ENCODE measurements around the gene CASTOR2. TPM values are rescaled to one million over a fixed set of nuclear protein-coding genes. Genes with fewer than 3 reads are reported as not detected.

CASTOR2 gene
- total RNA-seq, 4 donors from 2014 or later = 5.7 to 10.5 (median 10.2) TPM

DNA sequence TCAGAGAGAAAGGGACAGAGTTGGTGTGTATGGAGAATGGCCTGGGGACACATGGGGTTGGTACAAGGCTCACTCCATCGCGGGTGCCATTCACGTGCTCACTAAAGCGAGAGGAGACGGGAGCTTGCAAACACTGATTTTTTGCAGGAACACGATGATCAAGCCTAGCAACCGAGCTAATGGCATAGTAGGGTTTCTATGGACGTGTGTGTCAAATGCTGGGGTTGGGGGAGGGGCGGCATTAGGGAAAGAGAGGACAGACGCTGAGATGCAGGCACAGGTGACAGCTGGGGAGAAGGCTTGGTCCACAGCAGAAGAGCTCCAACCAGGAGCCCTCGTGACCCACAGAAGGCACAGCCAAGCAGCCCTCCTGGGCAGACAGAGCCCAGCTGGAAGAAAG, 75.2 kb downstream of the CASTOR2 start:
- Histone ChIP-seq H3K4me3 (replicated peaks in 1 of 3) (no peak overlapping the region), H3K36me3 (peaks cover 8% of the 10 kb centered on the region in 2 donors), H3K9me3 (no peaks in the 10 kb centered on the region), H3K27me3 (no peaks in the 10 kb centered on the region), H3K27ac (no peak overlapping the region), H3K4me1 (no peaks in the 10 kb centered on the region)
- TF ChIP-seq POLR2A (IDR thresholded peaks at IDR 0.05) = no peak
- TF ChIP-seq, protein P1, sequence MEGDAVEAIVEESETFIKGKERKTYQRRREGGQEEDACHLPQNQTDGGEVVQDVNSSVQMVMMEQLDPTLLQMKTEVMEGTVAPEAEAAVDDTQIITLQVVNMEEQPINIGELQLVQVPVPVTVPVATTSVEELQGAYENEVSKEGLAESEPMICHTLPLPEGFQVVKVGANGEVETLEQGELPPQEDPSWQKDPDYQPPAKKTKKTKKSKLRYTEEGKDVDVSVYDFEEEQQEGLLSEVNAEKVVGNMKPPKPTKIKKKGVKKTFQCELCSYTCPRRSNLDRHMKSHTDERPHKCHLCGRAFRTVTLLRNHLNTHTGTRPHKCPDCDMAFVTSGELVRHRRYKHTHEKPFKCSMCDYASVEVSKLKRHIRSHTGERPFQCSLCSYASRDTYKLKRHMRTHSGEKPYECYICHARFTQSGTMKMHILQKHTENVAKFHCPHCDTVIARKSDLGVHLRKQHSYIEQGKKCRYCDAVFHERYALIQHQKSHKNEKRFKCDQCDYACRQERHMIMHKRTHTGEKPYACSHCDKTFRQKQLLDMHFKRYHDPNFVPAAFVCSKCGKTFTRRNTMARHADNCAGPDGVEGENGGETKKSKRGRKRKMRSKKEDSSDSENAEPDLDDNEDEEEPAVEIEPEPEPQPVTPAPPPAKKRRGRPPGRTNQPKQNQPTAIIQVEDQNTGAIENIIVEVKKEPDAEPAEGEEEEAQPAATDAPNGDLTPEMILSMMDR (IDR thresholded peaks at IDR 0.05) = no peak
- WGBS, 2 donors = 73 to 80% methylated on average over 11 of the region's 11 CpGs
- no peak for DNase-seq
- intact Hi-C loops (cut with DNase I) = no loop called here

DNA sequence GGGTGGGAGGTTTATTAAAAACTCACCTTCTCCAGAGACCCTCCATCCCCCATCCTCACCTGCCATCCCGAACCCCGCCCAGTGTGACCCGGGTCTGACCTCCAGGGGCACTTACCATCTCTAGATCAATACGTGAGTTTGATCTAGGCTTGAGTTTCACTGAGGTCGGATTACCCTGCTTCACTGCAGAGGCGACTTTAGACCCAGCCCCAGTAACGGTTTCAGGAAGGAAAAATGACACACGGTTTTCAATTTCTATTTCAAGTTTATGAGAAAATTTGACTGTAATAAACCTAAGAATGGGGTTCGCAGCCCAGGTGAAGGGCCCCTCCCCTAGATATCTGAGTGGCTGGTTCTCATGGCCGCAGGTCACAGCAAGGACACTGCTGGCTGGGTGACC, 76.0 kb downstream of the CASTOR2 start:
- Histone ChIP-seq H3K27ac (no peak overlapping the region), H3K4me1 (no peaks in the 10 kb centered on the region), H3K4me3 (replicated peaks in 1 of 3) (no peak overlapping the region), H3K36me3 (peaks cover 8% of the 10 kb centered on the region in 2 donors), H3K9me3 (no peaks in the 10 kb centered on the region), H3K27me3 (no peaks in the 10 kb centered on the region)
- WGBS, 2 donors = 91 to 93% methylated on average over 10 of the region's 10 CpGs
- intact Hi-C loops (cut with DNase I) = no loop called here
- TF ChIP-seq POLR2A (IDR thresholded peaks at IDR 0.05) = no peak
- TF ChIP-seq, protein P1 (IDR thresholded peaks at IDR 0.05) = no peak
- no peak for DNase-seq

DNA sequence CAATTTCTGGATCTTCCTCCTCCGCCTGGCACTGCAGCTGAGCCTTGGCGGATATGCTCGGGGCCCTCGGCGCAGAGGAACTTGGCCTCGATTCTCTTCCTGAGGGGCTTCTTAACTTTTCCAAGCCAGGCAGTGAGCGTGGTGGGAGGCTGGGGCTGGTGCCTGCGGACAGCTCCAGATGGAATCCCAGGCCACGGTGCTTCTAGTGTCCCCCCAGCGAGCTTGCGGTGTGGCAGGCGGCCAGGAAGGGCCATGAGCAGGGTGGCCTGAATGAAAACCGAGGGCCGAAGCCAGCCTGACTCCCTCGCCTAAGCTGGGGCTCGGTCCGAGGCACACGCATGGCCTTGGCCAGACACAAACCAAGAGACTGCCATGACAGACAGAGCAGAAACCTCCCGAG, 77.8 kb downstream of the CASTOR2 start:
- 79 to 81% methylated on average over 8 to 10 of the region's 19 CpGs for WGBS, 2 donors
- Histone ChIP-seq H3K36me3 (peaks cover 8% of the 10 kb centered on the region in 2 donors), H3K27ac (no peak overlapping the region), H3K4me3 (replicated peaks in 1 of 3) (no peak overlapping the region), H3K27me3 (no peaks in the 10 kb centered on the region), H3K9me3 (no peaks in the 10 kb centered on the region), H3K4me1 (peaks cover 3 to 10% of the 10 kb centered on the region in 2 donors)
- DNase-seq = peak in 1 of 2 donors; percentile 12
- TF ChIP-seq, protein P1 (IDR thresholded peaks at IDR 0.05) = no peak
- TF ChIP-seq POLR2A (IDR thresholded peaks at IDR 0.05) = no peak
- intact Hi-C loops (cut with DNase I) = no loop called here

DNA sequence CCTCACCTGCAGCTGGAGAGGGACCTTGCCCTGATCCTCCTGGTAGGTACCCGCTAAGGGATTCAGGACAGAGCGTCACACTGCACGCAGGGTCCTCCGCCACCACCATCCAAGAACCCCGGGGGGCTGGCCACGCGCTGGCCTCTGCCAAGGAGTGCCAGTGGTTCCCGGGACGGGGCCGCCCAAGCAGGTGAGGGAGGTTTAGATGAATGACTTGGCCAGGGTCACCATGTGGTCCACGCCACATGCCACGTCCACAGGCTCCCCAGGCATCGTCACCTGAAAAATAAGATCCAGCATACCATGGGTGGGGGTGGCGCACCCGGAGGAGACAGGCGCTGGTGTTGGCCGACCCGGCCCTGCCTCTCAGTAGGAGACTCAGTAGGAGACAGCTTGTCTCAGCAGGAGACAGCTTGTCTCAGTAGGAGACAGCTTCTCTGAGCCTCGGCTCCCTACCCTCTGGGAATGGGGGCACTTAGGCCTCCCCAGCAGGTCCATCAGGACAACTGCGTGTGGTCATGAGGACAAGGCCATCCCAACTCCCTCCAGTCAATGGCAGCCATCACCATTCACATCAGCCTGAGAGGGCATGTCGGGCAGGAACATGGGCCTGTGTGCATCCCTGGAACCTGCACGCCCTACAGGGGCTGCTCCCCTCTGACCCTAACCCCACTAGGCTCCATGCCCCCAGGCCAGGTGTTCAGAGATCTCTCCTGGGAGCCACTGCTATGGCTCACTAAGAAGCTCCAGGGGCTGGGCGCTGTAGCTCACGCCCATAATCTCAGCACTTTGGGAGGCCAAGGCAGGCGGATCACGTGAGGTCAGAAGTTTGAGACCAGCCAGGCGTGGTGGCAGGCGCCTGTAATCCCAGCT, 78.6 kb downstream of the CASTOR2 start:
- intact Hi-C loops (cut with DNase I) = no loop called here
- H3K27me3 ChIP-seq = no peaks in the 10 kb centered on the region
- no peak overlapping the region for H3K27ac ChIP-seq
- no peak for TF ChIP-seq POLR2A (IDR thresholded peaks at IDR 0.05)
- TF ChIP-seq, protein P1 (IDR thresholded peaks at IDR 0.05) = no peak
- peaks cover 8% of the 10 kb centered on the region in 2 donors for H3K36me3 ChIP-seq
- H3K4me3 ChIP-seq (replicated peaks in 1 of 3) = no peak overlapping the region
- DNase-seq = no peak
- 94 to 95% methylated on average over 21 to 22 of the region's 28 CpGs for WGBS, 2 donors
- peaks cover 3 to 10% of the 10 kb centered on the region in 2 donors for H3K4me1 ChIP-seq
- no peaks in the 10 kb centered on the region for H3K9me3 ChIP-seq

DNA sequence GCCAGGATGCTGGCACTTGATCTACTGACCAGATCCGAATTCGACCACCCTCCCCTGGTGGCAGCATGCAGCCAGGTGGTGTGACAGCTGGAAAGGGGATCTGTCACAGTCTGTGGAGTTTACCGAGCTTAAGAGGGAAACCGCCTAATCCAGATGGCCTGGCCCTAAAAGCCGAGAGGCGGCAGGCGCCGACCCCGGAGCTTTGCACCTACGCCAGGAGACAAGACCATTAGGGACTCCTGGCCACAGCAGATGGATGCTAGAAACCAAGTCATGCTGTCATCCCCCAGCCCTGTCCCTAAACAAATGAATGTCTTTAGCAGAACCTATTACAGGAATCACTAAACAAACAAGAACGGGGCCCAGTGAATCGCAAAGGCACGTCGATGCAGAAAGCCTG, 81.4 kb downstream of the CASTOR2 start:
- Histone ChIP-seq H3K36me3 (peaks cover 14 to 26% of the 10 kb centered on the region in 2 donors), H3K4me1 (peaks cover 3 to 10% of the 10 kb centered on the region in 2 donors), H3K9me3 (no peaks in the 10 kb centered on the region), H3K27ac (peak overlapping the region in 2 of 3 donors; percentile 34 to 50), H3K4me3 (replicated peaks in 1 of 3) (no peak overlapping the region), H3K27me3 (no peaks in the 10 kb centered on the region)
- intact Hi-C loops (cut with DNase I) = no loop called here
- 66% methylated on average over 10 to 14 of the region's 14 CpGs for WGBS, 2 donors
- DNase-seq = no peak
- TF ChIP-seq POLR2A (IDR thresholded peaks at IDR 0.05) = no peak
- TF ChIP-seq, protein P1 (IDR thresholded peaks at IDR 0.05) = no peak
